HG03103 (cell line): Measurements from ENCODE around the gene MARCKSL1.

Experiments
- ATAC-seq: cut with Tn5 transposase; IDR thresholded peaks from one replicate; pipeline ENCODE4 v1.9.1; 2021; ENCODE audit warnings: low read depth; ENCODE audit not compliant: unreplicated experiment

The MARCKSL1 gene

GRCh38 chr1:32353431-32353830 lies 17.4 kb upstream of the MARCKSL1 start:
- no peak for ATAC-seq

DNA sequence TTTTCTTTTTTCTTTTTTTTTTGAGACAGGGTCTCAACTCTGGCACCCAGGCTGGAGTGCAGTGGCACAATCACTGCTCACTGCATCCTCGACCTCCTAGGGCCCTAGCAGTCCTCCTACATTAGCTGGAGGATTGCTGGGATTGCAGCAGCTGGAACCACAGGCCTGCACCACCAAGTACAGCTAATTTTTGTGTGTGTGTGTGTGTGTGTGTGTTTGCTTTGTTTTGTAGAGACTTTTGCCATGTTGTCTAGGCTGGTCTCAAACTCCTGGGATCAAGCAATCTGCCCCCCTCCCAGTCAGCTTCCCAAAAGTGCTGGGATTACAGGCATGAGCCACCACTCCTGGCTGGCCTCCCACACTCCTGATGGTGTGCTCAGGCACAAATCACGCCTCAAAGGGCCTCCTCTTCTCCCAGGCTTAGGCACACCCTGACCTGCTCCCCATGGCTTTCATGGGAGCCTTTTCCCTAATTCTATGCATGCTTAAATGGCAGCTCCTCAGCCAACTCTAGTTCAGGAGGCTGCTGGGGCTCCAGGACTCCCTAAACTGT lies 16.9 kb upstream of the MARCKSL1 start:
- ATAC-seq: no peak

DNA sequence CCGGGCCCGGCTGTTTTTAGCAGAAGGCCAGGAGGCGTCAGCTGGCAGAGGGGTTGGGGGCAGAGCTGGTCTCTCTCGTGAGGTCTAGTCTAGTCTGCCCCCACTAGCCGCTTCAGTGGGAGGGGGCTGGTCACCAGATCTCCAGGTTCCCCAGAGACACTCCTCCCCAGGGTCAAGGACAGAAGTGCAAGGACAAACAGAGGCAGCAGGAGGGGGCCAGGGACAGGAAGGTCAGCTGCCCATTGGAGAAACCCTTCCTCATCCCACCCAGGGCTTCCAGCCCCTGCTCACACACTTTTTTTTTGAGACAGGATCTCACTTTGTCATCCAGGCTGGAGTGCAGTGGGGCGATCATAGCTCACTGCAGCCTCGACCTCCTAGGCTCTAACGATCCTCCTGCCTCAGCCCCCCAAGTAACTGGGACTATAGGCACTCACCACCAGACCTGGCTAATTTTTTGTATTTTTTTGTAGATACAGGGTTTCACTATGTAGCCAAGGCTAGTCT lies 16.3 kb upstream of the MARCKSL1 start:
- ATAC-seq: no peak

GRCh38 chr1:32351399-32352238 lies 15.6 kb upstream of the MARCKSL1 start:
- ATAC-seq: peak; percentile 79

DNA sequence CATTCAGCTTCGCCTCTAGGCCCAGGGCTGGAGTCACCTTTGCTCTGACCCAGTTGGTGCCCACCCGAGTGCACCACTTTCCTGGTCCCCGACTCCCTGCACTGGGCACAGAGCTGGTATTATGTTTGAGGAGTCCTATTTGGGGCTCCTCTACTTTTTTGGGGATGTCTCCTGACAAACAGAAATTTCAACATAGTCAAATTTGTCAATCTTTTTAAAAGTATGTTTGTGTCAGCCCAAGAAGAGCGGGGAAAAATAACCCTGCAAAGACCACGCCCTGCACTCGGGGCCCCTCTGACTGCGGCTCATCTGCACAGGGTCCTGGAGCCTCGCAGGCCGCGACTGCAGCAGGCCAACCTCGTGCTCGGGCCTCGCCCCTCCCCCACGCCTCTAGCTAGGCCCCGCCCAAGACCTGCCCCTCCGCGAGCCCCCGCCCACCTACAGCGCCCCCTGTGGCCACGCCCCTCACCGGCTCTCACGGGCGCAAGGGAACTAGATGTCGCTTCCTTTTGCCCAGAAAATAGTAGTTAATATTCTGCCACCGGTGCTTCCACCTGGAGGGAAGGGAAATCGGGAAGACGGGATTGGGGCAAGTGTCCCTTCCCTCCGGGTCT lies 14.9 kb upstream of the MARCKSL1 start:
- ATAC-seq: peak; percentile 32

DNA sequence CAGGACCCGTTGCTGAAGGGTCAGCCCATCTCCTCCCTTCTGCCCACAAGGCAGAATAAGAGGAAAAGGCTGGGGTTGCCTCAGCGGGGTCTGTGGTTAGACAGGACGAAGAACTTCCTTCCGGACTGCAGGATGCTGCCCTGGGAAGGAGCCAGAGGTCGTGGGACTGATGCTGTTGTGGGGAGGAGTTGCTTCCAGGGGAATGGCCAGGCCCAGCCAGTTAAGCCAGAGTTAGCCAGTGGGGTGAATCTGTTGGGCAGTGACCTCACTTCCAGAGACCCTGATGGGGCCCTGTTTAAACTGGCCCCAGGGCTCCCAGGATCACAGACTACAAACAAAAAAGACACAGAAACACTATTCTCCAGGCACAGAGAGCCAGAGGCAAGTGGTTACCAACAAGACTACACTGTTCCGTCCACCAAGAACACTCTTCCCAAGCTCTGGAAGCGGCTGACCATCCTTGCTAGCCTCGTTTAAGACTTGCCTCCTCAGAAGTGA lies 13.2 kb upstream of the MARCKSL1 start:
- ATAC-seq: no peak

- no peak for ATAC-seq
Measured at GRCh38 chr1:32346532-32347157, 10.6 kb upstream of the MARCKSL1 start.

DNA sequence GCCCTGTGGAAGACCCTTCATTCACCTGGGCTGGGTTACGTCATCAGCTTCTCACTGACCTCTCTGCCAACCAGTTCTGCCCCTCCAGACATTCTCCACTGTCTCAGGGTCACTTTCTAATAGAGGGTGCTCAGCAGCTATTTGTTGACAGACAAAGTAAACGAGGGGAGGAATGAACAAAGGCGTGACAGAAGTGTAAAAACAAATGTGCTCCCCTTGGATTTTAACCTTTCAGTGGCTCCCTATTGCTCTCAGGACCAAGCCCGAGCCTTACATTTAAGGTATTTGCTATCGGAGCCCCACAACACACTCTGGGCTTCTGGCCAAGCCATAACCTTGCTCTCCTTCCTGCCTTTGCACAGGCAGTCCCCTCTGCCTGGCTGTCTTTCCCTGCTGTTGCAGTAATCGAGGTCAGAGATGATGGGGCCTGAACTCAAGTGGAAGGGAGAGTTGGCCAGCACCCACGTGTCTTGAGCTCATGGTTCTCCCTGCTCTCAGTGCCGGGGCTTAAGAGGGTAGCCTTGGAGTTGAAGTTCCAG lies 9.3 kb upstream of the MARCKSL1 start:
- no peak for ATAC-seq

GRCh38 chr1:32342704-32343103 lies 6.7 kb upstream of the MARCKSL1 start:
- ATAC-seq: no peak

- no peak for ATAC-seq
Measured at GRCh38 chr1:32341971-32342370, 5.9 kb upstream of the MARCKSL1 start.

DNA sequence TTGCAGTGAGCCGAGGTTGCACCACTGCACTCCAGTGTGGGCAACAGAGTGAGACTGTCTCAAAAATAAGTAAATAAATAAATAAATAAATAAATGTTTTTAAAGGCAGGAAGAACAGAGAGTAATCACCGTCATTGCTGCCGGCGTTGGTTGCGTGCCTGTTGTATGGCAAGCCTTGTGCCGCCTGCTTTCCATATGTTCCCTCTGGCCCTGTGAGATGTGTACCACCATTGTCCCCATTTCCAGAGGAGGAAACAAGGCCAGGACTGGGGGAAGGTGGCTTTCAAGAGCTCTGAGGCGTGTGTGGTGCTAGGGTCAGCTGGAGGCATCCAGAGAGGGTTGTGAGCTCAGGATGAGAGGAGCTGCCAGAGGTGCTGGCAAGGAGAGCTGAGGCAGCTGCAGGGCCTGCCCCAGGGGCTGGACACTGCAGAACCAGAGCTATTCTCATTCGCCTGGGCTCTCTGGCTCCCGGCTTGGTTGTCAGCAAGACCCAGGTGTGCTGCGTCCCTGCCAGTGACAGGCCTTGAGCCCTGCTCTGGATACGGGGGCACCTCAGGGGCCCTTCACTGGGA lies 5.2 kb upstream of the MARCKSL1 start:
- ATAC-seq: no peak

DNA sequence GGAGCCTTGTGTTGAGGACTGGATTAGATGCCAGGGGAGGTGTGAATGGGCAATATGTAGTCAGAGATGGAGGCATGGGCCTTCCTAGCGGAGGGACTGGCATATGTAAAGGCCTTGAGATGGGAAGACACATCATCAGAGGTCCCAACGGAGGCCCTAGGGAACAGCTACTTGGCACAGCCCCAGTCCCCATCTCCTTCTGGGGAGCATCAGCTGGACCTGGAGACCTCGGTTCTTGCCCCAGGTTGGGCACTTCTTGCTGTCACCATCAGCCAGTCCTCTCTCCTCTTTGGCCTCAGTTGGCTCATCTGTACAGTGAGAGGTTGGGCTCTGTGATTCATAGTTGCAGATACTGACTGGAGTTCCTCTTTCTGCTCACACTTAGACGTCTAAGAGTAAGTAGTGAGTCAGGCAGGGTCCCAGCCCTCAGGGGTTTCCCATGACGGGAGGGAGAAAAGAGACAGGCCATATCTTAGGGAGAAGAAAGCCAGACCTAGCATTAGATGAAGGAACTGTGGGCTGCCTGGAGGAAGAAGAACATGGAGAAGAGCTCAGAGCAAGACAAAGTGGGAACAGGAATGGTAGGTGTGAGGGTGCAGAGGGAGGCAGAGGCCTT lies 3.4 kb upstream of the MARCKSL1 start:
- ATAC-seq: no peak

DNA sequence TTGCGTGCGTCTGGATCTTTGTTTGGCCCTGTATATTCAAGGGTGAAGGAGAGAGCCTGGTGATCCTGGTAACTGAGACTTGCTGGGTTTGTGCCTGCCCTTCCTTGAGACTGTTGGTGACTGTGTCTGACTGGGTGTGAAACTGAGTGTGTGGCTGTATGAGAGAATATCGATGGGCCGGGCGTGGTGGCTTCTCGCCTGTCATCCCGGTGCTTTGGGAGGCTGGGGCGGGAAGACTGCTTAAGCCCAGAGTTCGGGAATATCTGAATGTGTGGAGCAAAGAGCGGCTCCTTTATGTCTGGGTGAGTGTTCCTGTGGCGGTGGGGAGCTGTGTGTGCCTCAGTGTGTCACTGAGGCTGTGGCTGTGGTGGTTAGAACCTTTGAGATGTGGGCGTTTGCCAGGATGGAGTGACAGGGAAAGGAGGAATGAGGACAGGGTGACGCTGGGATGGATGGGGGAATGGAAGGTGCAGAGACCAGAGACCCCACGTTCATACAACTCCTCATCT lies 2.7 kb upstream of the MARCKSL1 start:
- no peak for ATAC-seq

DNA sequence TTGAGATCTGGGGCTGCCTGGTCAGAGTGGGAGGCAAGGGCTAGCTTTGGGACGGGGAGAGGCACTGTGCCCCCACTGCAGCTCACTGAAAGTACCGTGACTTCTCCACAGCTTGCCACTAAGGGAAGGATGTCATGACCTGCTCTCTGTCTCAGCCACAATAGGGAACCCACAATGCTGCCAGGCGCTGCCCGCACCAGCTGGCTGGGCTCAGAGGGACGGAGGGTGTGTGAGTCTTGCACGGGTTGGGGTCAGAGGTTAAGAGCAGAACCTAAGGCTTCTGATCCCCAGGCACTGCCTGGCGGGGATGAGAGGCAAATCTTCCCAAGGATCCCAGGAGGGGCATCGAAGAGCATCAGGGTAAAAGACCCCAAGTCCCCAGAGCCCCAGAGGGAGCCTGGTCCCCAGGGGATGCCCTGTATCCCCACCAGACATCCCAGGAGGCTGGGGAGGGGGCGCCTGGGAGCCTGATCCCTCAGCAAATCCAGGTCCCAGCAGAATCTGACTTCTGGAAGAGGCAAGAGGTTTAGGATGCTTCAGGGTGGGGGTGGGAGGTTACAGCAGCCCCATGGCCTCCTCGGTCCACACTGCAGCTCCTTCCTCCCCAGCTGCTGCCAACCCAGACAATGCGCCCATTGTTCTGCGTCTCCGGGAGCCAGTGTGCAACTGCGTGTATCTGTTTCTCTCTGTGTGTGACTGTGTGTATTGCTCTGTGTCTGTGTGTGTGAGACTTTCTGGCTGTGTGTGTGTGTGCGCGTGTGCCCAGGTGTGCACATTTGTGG lies 2.0 kb upstream of the MARCKSL1 start:
- no peak for ATAC-seq

DNA sequence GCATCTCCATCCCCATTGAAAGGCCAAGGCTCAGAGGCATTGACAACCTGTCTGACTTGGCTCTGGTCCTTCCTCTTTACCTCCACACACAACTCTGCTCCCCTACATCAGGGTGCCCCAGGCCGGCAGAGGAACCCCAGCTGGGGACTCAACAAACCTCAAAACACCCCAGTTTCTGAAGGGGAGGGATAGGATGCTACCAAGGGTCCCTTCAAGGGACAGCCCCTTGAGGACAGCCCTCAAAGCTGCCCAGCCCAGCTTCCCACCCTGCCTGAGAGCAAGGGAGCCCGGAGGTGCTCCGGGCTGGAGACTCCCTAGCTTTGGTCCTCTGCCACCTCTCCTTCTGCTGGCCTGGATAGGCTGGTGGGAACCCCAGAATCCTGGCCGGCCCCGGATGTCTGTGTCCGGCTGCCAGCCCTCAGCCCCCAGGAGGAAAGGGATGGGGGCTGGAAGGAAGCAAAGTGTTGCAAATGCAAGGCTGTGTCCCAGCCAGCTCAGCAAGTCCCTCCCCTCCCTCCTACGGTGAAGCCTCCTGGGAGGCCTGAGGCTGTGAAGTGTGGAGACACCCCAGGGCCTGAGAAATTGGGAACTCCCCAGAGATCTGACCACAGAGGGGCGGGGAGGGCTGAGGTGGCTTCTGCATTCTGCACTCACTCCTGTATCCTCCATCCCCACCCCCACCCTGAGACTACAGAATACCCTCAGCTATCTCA lies 1.1 kb upstream of the MARCKSL1 start:
- ATAC-seq: no peak

GRCh38 chr1:32336591-32336932 lies 529 bp upstream of the MARCKSL1 start:
- no peak for ATAC-seq

DNA sequence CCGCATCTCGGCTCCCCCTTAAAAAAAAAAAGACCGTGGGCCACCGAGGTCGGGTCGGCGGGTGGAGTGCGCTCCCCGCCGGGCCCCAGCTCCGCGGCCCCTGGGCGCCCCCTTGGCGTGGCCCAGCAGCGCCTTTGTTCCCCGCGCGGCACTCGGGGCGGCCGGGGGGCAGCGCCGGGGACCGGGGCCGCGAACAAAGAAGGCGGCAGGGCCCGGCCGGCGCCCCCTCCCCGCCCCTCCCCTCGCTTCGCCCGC lies 571 bp downstream of the MARCKSL1 start:
- no peak for ATAC-seq

GRCh38 chr1:32334864-32335534 lies 1.0 kb downstream of the MARCKSL1 start:
- no peak for ATAC-seq
